Stimulated activated CD4-positive, alpha-beta T cell treated with anti-CD3 and anti-CD28 coated beads, TNF-alpha, amount 100 ng/mL, for 24 hours (primary cell): Measurements from ENCODE around the gene SYNGR1.
"Not testable (repeated sequence)": the region's sequence is repeated elsewhere in the genome, so short reads cannot be mapped to it uniquely, and the experiment has no call there.

Experiments
- DNase-seq, 3 experiments: peaks; one replicate each; pipeline ENCODE4 v3.0.0-alpha.2; 2020; ENCODE audit warnings: low read depth in 3 of 3

The SYNGR1 gene

DNA sequence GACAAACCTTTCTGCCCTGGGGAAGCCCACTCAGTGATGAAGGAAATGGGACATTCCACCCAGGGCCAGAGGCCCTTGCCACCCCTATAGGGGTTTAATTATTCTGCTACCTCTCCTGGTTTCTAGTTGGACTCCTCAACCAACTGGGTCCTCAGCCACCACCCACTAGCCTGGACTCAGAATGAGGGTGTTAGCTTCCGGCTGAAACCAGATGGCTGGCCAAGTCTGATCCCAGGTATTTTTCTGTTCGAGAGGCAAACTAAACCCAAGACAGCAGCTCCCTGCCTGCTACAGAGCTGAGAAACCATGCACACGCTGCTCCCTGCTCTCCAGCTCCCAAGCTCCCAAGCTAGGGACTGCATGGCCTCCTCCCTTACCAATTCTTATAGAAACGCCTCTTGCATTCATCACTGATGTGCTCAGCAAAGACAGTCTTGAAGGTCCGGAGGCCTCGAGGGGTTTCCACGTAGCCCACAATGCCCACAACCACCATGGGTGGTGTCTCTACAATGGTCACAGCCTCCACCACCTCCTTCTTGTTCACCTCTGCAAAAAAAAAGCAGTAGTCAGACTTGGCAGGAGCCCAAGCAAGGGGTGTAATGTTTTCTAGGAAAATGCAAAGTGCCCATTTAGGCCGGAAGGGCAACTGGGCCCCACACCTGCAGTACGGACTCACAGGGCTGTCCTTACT lies 32.6 kb upstream of the SYNGR1 start:
- DNase-seq = no peak

- DNase-seq = no peak
These were observed 31.9 kb upstream of the SYNGR1 start for GRCh38 chr22:39317775-39318506.

DNA sequence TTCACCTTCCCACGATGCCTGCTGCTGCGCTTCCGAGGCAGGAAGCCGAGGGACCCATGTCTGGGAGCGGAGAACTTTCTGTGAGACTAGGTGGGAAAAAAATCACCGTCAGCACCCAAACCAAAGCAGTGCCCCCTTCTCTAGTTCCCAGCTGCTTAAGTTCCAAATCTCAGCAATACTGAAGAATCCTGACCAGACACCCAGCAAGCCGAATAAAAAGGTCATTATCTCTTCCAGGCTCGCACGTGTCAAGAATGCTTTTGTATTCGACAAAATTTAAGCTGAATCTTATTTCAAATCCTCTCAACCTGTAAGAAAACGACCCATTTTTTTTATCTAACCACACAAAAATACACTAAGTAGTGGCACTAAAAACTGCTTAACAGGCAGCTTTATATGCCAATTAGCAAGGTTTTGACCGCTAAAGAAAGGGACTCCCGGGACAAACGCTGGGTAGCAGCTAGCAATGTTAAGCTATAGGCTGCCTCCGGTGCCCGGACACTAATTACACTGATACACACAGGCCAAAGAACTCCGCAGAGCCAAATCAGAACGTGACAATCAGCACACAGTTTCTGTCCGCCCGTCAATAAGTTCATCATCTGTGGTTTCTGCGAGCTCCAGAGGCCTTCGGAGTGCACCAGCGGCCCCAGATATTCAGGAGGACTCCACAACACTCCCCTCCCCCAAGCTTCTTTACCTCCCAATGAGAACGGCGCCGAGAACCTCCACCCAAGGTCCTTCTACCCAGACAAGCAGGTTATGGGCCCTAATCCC lies 31.1 kb upstream of the SYNGR1 start:
- DNase-seq = no peak

DNA sequence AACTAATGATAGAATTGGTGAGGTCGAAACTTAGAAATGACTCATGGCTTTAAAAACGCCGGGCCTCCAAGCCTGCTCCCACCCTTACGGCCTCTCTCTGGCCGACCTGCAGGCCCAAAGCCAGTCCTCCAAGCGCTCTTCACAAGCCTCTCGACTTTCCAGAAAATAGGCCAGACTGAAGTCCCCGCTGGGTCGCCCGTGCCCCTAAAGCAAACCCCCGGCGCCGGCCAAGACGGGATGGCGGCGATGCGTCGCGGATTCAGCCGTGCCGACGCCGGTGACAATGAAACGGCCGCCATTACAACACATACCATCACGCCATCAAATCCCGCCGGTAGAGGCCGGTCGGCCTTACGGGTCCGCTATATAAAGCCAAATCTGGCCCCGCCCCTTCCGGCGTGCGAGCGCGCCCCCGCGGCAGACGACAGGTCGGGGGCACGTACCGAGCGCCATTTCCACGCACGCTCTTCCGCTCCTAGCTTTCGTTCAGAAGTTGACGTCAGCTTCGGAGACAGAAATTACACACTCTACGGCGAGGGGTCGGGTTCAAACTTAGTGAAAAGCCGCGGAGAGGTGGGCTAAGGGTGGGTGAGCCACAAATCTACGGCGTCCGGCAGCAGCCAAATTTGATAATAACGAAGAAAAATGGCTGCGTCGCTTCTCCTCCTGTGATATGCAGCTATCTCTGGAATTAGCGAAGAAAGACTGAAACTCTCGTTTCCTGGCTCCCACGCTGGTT lies 30.3 kb upstream of the SYNGR1 start, which contains the start of gene RPL3:
TSS of gene RPL3 (minus strand) at position 340 of the 739 bp plus-strand sequence. CDS start at position 314, 26 bp downstream.
- peak; percentile 91 to 95 (median 93) for DNase-seq

DNA sequence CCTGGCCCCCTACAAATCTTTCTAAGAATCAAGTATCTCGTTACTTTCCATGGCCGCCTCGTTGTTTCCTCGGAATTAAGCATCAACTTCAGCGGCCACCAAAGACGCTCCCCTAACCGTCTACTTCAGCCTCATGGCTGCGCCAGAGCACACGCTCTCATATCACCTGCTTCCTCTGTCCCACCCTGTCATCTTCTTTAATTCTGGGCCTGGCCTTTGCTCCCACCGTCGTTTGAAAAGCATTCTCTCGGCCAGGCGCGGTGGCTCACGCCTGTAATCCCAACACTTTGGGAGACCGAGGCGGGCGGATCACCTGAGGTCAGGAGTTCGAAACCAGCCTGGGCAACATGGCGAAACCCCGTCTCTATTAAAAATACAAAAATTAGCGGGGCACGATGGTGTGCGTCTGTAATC lies 29.2 kb upstream of the SYNGR1 start:
- DNase-seq = not testable (repeated sequence)

GRCh38 chr22:39325392-39325932 lies 24.3 kb upstream of the SYNGR1 start:
- DNase-seq = no peak

DNA sequence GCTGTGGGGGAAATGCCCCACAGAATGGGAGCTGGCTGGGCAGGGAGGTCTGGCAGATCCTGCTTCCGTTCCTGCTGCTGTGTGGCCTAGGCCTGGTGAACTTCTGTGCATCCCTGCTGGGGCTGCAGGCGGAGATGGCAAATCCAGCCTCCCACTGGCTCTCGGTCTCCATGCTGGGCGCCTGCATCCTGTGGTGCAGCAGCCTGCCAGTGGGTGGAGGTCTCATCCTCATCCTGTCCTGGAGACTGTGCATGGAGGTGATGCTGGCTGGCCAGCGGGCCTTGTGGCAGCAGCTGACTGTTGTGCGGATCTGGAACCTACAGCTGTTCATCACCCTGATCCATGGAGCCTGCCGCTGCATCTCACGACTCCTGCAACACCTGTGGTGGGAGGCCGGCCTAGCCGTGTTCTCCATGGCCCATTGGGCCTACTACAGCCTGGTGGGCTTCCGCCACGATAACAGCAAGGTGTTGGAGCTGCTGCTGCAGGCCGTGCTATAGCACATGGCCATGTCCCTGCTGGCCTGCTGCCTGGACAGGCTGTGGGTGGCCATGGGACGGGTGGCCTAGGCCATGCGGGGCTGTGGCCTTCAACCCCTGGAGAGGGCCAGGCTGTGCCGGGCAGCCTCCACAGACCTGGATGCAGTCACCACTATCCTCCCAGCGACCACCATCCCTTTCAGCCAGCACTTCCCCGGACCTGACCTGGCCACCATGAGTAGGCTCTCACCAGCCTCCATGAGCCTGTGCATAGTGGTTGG lies 21.6 kb upstream of the SYNGR1 start:
- no peak for DNase-seq

- DNase-seq = not testable (repeated sequence)
These were observed 19.2 kb upstream of the SYNGR1 start for GRCh38 chr22:39330553-39330952.

GRCh38 chr22:39332441-39333064 lies 17.2 kb upstream of the SYNGR1 start:
- no peak for DNase-seq

- no peak for DNase-seq
These were observed 13.4 kb upstream of the SYNGR1 start for GRCh38 chr22:39336411-39336810.

DNA sequence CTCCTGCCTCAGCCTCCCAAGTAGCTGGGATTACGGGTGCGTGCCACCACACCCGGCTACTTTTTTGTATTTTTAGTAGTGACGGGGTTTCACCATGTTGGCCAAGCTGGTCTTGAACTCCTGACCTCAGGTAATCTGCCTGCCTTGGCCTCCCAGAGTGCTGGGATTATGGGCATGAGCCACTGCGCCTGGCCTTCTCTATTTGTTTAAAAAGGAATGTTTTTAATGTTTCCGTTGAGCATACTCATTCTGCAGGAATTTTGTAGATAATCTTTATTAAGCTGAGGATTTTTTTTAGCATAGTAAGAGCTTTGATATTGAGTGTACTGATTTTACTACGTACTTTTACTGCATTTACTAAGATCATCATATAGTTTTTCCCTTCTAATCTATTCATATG lies 10.0 kb upstream of the SYNGR1 start:
- DNase-seq = not testable (repeated sequence)

DNA sequence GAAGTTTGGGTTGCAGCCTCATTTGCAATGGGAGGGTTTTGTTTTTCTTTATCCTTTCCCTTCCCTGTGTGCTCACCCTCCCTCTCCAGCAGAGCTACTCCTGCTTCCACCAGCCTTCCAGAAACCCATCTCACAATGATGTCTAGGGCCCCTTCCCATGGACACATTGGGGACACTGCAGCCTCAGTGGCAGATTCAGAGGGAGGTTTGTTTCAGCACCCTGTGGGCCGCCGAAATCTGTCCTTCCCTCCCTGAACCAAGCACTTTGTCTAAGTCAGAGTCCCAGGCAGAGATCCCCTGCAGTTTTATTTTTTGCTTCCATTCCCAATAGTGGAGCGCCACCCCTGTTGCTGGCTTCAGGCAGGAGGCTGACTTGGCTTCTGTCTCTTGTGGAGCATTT lies 8.6 kb upstream of the SYNGR1 start:
- DNase-seq = no peak

- peak in 2 of 3 experiments; percentile 18 to 38 for DNase-seq
These were observed 6.3 kb upstream of the SYNGR1 start for GRCh38 chr22:39343259-39344045.

GRCh38 chr22:39344046-39344390 lies 5.8 kb upstream of the SYNGR1 start:
- no peak for DNase-seq

DNA sequence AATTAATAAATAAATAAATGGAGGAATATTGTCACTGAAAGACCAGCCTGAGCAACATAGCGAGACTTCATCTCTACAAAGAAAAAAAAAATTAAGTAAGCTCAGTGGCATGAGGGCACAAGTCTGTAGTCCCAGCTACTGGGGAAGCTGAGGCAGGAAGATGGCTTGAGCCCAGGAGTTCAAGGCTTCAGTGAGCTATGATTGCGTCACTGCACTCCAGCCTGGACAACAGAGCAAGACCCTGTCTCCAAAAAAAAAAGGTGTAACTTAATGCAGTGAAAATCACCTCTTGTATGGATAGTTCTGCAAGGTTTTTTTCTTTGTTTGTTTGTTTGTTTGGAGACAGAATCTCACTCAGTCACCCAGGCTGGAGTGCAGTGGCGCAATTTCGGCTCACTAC lies 4.6 kb upstream of the SYNGR1 start:
- DNase-seq = no peak

DNA sequence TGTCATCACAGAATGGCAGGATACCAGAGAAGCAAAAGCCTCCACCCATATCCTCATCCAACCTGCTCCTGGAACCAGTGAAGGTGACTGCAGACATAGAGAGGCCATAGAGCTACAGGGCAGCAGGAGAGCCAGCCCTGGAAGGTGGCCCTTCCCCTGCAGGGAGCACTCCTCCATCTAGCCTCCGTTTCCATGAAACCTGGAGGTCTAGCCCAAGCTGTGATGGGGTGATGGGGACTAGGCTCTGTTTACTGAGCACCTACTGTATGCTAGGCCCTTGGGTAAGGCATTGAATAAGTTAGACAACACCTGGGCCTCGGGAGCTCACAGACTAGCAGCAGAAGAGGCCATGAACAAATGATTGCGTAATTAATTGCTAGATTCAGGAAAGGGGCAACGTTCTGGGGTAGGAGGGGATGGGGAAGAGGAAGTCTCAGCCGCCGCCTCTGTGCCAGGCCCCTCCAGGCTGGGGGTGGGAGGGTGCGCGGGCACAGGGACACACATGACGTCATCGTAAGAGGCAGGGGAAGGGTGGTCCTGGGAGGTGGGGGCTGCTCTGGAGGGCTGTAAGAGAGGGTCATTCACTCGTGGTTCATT lies 784 bp upstream of the SYNGR1 start:
- DNase-seq = no peak

- peak in 1 of 3 experiments; percentile 9 for DNase-seq
These were observed 255 bp upstream of the SYNGR1 start for GRCh38 chr22:39349506-39349966.

DNA sequence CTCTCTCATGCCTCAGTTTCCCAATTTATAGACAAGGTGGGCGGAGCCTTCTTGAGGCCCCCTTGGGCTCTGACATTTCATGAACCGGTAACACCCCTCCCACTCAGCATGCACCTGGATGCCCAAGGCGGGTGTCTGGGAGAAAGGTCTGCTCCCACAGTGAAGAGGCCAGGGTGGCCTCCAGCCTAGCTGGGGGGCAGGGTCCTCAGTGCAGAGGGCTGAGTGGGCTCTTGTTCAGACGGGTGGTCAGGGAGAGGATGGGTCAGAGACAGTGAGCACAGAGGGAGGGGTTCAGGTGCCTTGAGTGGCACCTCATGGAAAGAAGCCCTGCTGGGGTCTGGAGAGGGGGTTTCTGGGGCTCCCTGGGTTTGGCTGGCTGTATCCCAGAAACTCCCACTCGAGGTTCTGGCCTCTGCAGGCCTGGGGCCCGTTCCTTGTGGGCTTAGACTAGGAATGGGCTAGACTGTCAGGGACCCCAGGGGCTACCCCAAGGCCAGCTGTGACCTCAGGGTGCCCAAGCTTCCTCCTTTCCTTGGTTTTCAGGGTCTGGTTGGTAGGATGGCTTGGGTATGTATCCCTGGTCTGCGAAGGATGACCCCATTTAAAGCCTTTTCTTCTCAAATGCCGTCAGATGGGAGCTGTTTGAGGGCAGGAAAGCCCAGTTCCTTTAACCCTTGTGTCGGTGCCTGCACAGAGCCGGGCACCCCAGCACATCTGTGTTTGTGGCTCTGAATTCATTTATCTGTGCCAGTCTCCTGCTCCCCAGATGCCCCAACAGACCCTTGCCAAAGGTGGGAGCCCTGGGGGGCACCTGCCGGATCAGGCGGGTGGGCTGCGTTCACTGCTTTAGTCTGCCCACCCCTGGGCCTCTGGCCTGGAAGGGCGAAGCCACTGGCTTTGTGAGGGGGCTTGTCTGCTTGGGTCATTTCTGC lies 1.2 kb downstream of the SYNGR1 start:
- no peak for DNase-seq
